ENCODE measurements around the gene PLCB1.

GRCh38 chr20:8364734-8365078, 232.6 kb downstream of the PLCB1 start:
- no peak for TF ChIP-seq EZH2phosphoT487 (IDR thresholded peaks at IDR 0.05; ENCODE audit: unreplicated experiment)
- TF ChIP-seq CTCF (conservative IDR thresholded peaks at IDR 0.05; ENCODE audit: low read depth in 2 of 2) = no peak
- no peak for TF ChIP-seq EZH2 (IDR thresholded peaks at IDR 0.05; ENCODE audit: low read depth, unreplicated experiment)
- TF ChIP-seq ETS1 (IDR thresholded peaks at IDR 0.05) = no peak
- no peak for TF ChIP-seq REST (IDR thresholded peaks at IDR 0.05; ENCODE audit: unreplicated experiment)
